GM19372 (cell line): Measurements from ENCODE around the gene SPINDOC.
"Not testable (repeated sequence)": the region's sequence is repeated elsewhere in the genome, so short reads cannot be mapped to it uniquely, and the experiment has no call there.

Source experiments
- ATAC-seq: cut with Tn5 transposase; IDR thresholded peaks from one replicate; pipeline ENCODE4 v1.9.1; 2021; ENCODE audit warnings: mild to moderate bottlenecking, low read depth, moderate library complexity; ENCODE audit not compliant: unreplicated experiment

The SPINDOC gene

GRCh38 chr11:63849691-63850090 lies 36.4 kb downstream of the SPINDOC start:
- ATAC-seq, result no peak

- ATAC-seq, result no peak
These were observed 37.7 kb downstream of the SPINDOC start for GRCh38 chr11:63850920-63851319.

- no peak for ATAC-seq
These were observed 38.1 kb downstream of the SPINDOC start for GRCh38 chr11:63851364-63851763.

DNA sequence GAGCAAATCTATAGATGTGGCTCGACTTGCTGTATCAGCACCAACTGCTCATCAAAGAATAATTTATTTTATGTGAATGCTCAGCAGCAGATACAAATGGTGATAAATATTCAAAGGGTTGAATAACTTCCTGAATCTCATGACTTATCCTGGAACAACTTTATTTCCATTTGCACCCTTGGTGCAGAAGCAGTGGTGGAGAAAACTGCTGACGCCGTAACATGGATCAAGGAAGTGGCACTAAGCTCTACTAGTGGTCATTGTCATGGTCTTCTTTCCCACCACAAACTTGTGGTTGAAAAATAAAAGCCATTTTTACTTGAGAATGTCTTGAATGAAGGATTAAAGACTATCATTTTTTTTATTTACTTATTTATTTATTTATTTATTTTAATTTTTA lies 40.2 kb downstream of the SPINDOC start:
- no peak for ATAC-seq

DNA sequence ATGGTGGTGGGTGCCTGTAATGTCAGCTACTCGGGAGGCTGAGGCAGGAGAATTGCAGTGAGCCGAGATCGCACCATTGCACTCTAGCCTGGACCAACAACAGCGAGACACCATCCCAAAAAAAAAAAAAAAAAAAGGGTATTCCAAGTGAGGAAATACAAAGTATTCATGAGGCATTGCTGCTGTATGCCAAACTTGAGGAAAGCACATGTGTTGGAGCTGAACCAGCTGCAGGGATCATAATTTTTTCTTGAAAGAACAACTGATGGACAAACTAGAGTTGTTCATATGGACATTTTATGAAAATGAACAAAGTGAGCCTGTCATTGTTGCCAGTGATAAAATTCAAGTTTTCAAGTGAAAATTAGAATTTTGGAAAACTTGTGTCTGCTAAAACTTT lies 41.4 kb downstream of the SPINDOC start:
- no peak for ATAC-seq

DNA sequence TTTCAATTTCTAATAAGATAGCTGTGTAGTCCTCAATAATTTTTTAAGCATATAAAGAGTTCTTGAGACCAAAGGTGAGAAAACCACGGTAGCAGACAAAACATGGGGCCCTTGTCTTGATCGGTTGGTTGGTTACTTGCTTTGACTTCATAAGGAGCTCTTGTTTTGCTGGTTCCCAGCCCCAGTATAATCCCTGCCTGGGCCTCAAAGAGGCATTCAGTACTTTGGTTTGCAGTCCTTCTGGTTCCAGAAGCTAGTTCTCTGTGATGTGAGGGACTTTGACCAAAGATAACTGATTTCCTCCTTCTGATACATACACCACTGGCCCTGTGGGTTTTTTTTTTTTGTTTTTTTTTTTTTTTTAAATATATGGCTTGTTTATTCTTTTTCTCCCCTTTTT lies 42.7 kb downstream of the SPINDOC start:
- ATAC-seq, result no peak

GRCh38 chr11:63858628-63859550 lies 45.6 kb downstream of the SPINDOC start:
- ATAC-seq, result no peak

GRCh38 chr11:63862923-63863322 lies 49.7 kb downstream of the SPINDOC start:
- ATAC-seq, result no peak

DNA sequence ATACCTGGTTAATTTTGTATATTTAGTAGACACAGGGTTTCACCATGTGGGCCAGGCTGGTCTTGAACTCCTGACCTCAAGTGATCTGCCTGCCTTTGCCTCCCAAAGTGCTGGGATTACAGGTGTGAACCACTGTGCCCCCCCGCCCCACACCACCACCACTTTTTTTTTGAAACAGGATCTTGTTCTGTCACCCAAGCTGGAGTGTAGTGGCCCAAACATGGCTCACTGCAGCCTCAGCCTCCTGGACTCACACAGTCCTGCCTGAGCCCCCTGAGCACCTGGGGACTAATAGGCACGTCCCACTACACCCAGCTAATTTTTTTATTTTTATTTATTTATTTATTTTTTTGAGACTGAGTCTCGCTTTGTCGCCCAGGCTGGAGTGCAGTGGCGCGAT lies 50.4 kb downstream of the SPINDOC start:
- not testable (repeated sequence) for ATAC-seq

DNA sequence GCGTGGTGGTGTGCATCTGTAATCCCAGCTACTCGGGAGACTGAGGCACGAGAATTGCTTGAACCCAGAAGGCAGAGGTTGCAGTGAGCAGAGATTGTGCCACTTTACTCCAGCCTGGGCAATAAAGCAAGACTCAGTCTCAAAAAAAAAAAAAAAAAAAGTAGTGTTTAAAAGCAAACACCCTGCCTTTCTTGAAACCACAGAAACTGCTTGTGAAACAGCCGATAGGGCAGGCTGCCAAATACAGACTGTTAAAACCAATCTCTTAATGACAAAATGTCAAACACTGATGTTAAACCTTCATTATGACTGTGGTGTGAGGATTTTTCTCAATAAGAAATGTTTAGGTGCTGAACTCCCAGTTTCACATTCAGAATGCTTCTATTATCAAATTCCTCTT lies 53.0 kb downstream of the SPINDOC start:
- ATAC-seq, result peak; percentile 65

GRCh38 chr11:63867511-63867910 lies 54.3 kb downstream of the SPINDOC start:
- no peak for ATAC-seq

- no peak for ATAC-seq
These were observed 55.3 kb downstream of the SPINDOC start for GRCh38 chr11:63868399-63869064.

DNA sequence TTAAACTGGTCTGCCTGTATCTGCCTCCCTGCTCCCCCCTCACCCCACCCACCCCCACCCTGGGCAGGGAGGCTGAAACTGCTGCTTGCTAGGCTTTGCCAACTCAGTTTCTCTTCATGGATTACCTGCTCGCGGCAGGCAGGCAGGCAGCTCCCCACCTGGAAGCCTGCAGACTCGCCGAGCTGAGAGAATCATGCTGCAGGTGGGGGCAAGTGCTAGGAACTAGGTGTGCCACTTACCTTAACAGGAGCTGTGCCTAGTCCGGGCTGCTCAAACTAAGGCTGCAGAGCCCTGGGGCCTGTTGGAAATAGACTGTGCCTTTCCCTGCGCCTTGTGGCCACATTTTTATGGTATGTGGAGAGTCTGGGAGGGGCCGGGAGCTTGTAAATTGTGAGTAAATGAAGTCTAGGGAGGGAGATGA lies 55.9 kb downstream of the SPINDOC start:
- no peak for ATAC-seq

DNA sequence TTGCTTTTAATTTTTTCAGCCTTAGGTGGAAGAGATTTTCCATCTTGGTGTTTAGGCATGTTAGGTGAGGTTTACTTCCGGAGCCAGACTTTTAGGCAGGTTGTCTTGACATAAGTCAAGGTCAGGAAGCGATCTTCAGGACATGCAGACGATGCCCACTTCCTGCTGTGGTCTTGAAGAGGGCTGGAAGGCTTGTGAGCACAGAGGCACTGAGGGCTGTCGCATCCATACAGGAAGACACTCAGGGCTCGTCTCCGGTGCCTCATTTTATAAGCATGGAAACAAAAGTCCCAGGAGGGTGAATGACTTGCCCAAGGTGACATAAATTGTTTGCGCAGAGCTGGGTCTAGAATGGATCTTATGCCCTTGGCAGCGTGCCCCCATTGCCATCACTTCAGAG lies 56.4 kb downstream of the SPINDOC start:
- no peak for ATAC-seq

DNA sequence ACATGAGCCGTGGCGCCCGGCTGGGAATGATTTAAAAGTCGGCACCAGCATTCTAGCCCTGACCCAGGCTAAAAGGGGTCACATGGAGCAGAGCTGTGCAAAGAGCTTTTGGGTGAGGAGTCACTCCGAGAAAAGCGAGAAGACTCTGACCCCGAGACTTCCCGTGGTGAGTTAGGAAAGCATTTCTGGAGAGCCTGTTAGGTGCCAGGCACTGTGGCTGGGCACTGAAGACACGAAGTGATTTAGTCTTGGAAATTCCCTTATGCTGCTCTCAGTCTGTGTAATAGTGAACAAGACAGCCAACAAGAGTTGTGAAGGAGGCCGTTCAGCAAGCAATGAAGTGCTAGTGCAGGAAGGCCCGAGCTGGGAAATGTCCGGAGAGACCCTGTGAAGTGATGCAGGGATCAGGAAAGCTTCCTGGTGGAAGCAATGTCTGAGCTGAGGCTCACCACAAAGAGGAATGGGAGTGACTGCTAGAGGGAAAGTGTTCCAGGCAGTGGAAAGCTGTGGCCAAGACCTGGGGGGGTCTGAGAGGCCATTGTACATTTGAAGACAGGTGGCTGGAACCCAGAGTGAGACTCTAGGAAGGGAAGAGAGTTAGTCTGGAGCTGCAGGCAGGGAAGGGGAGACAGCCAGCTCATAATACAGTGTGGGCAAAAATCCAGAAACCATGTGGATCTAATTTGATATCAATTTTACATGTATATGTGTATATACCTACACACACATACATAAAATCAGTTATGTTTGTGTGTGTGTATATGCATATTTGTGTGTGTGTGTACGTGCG lies 57.3 kb downstream of the SPINDOC start:
- ATAC-seq, result no peak

DNA sequence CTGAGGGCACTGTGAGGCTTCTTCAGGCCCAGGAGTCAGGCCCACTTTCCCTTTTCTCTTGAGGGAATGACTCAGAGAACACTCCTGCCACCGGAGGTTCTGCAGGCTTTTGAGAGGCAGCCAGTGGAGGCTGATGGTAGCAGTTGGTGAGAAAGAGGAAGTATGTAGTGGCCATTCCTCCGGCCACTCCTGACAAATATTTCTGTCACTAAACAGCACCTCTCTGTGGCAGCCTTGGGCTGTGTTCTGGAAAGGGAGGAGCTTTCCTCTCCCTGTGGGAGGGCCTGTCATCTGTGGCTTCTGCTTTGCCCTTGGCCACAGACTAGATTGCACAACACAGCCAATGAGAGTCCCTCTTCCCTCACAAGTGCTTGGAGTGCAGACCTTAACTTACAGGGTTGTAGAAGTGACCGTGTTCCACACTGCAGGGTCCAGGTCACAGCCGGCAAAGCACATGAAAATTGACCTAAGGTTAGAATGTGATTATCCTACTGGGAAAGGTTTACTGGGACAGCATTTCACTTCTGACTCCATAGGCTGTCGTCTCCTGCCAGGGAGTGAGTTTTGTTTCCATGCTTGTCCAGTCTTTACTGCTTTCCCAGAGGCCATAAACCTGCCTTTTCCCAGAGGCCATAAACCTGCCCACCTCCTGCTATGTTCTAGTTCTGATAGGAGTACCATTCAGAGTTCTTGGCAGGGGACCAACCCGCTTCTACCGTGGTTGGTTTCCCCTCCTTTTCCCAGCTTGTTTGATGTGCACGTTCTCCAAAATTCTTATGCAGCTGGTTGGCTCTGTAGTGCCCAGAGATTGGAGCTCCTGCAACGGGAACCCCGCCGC lies 58.9 kb downstream of the SPINDOC start:
- ATAC-seq, result peak; percentile 91

DNA sequence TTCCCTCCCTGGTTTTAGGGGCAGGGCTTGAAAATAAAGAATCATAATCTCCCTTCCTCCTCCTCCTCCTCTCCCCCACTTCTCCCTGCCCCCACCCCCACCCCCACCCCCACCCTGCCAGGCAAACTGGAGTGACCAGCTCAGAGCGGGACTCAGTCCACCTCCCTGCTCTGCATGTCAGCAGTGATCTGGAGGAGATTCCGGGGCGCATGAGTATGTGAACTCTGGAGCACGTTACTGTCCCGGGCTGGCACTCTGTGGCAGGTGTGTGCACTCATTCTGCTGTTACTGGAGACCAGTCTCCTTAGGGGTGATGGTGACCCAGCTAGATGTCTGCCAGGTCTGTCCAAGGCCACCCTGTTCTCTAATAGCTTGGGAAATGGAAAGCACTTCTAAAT lies 59.5 kb downstream of the SPINDOC start:
- ATAC-seq, result no peak

GRCh38 chr11:63873311-63873710 lies 60.1 kb downstream of the SPINDOC start:
- ATAC-seq, result no peak

DNA sequence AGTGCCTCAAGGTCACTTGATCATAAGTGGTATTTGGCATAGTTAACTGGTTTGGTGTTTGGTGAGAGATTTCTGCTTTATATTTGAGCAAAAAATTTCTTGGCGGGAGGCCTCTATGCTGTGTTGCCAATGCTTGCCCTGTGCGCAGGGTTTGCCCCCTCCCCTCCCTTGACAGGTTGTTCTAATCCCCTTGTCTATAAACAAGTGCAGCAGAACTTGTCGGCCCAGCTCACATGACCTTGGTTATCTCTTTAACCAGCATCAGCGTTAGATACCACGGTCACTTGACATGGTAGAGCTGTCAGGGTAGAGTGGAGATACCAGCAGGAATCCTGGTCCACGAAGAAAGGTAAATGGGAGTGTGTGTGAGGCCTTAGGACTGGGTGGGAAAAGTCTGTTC lies 61.3 kb downstream of the SPINDOC start:
- no peak for ATAC-seq

DNA sequence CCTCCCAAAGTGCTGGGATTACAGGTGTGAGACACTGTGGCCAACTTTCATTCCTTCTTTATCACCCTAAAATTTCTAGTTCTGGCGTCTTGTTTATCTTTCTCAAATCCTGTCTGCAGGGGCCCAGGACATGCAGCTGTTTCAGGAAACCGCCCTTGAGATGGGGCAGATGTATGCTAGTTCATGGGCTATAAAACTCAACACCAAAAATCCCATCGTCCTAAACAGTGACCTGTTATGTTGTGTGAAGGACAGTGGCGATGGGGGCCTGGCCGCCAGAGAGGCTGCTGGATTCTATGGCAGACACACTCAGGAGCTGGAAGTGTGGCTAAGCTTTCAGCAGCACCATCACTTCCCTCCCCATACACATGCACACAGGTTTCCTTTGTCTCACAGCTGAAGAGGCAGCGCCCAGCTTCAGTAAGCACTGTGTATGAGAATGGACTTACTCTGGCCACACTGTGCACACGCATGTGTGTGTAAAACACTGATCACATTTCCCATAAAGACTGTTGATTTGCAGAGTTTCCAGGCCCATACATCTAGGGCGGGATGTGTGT lies 62.3 kb downstream of the SPINDOC start:
- ATAC-seq, result no peak
